GM18868 (cell line): ENCODE data around the gene NSUN2.

ENCODE experiments used
- ATAC-seq: cut with Tn5 transposase; IDR thresholded peaks from one replicate; pipeline ENCODE4 v1.9.1; 2021; ENCODE audit warnings: mild to moderate bottlenecking, moderate library complexity; ENCODE audit not compliant: unreplicated experiment

NSUN2 gene

GRCh38 chr5:6567068-6567467, 65.8 kb downstream of the NSUN2 start:
- ATAC-seq, result no peak

GRCh38 chr5:6565492-6565891, 67.4 kb downstream of the NSUN2 start:
- no peak for ATAC-seq

- no peak for ATAC-seq
Observed at GRCh38 chr5:6557807-6558575, 74.9 kb downstream of the NSUN2 start.

- no peak for ATAC-seq
Observed at GRCh38 chr5:6556802-6557102, 76.1 kb downstream of the NSUN2 start.

GRCh38 chr5:6556089-6556801, 76.6 kb downstream of the NSUN2 start:
- no peak for ATAC-seq

- ATAC-seq, result no peak
Observed at GRCh38 chr5:6554812-6555211, 78.0 kb downstream of the NSUN2 start.

- no peak for ATAC-seq
Observed at GRCh38 chr5:6553972-6554371, 78.9 kb downstream of the NSUN2 start.

GRCh38 chr5:6552612-6553011, 80.2 kb downstream of the NSUN2 start:
- ATAC-seq, result no peak

- ATAC-seq, result no peak
Observed at GRCh38 chr5:6551955-6552313, 80.9 kb downstream of the NSUN2 start.

- ATAC-seq, result no peak
Observed at GRCh38 chr5:6551287-6551954, 81.4 kb downstream of the NSUN2 start.

- ATAC-seq, result no peak
Observed at GRCh38 chr5:6550628-6551027, 82.2 kb downstream of the NSUN2 start.
